Endodermal cell (in vitro differentiated cells): ENCODE measurements around the gene PDCD2. TPM values are rescaled to one million over a fixed set of nuclear protein-coding genes. Genes with fewer than 3 reads are reported as not detected.

Experiments
- DNase-seq: peaks from one replicate; pipeline ENCODE4 v3.0.0-alpha.2; 2017
- H3K27ac ChIP-seq: 2 replicates; pipeline ENCODE4 v1.5.1; 2013; ENCODE audit warnings: mild to moderate bottlenecking, low read depth, low read length, moderate library complexity
- H3K27me3 ChIP-seq: 2 replicates; pipeline ENCODE4 v1.6.1; 2013; ENCODE audit warnings: mild to moderate bottlenecking, low read length, moderate library complexity; ENCODE audit not compliant: insufficient read depth, control insufficient read depth, poor library complexity, severe bottlenecking
- H3K36me3 ChIP-seq: 2 replicates; pipeline ENCODE4 v1.7.0; 2013; ENCODE audit warnings: mild to moderate bottlenecking, low read length, moderate library complexity; ENCODE audit not compliant: control insufficient read depth, insufficient read depth
- H3K4me1 ChIP-seq: one replicate; pipeline ENCODE4 v1.7.0; 2013; ENCODE audit warnings: low read length; ENCODE audit not compliant: control insufficient read depth, insufficient read depth
- H3K4me3 ChIP-seq: 2 replicates; pipeline ENCODE4 v1.5.1; 2013; ENCODE audit warnings: mild to moderate bottlenecking, low read length, moderate library complexity
- H3K9ac ChIP-seq: 2 replicates; pipeline ENCODE4 v1.6.1; 2013; ENCODE audit warnings: mild to moderate bottlenecking, low read length, moderate library complexity; ENCODE audit not compliant: poor library complexity, severe bottlenecking; ENCODE audit errors: extremely low read depth
- H3K9me3 ChIP-seq: 2 replicates; pipeline ENCODE4 v1.6.1; 2013; ENCODE audit warnings: mild to moderate bottlenecking, low read length, moderate library complexity; ENCODE audit not compliant: control insufficient read depth
- H3K27ac Mint-ChIP-seq: 2 replicates; pipeline ENCODE4 v1.8.0; 2020; ENCODE audit warnings: mixed read lengths
- H3K27me3 Mint-ChIP-seq: 2 replicates; pipeline ENCODE4 v1.8.0; 2021; ENCODE audit warnings: mild to moderate bottlenecking, mixed read lengths; ENCODE audit not compliant: insufficient read depth
- H3K36me3 Mint-ChIP-seq: 2 replicates; pipeline ENCODE4 v1.8.0; 2020; ENCODE audit warnings: low read depth, mixed read lengths
- H3K4me1 Mint-ChIP-seq: 2 replicates; pipeline ENCODE4 v1.8.0; 2020; ENCODE audit warnings: mixed read lengths
- H3K4me3 Mint-ChIP-seq: 2 replicates; pipeline ENCODE4 v1.8.0; 2020; ENCODE audit warnings: mild to moderate bottlenecking, moderate library complexity, mixed read lengths
- H3K9me3 Mint-ChIP-seq: 2 replicates; pipeline ENCODE4 v1.8.0; 2020; ENCODE audit warnings: mild to moderate bottlenecking, mixed read lengths
- WGBS, 2 experiments: methylation state at CpG; one replicate each; pipeline versions ENCODE4 v1.1.5 to v1.1.7; 2013; ENCODE audit warnings: missing lambda C conversion rate in 2 of 2, mixed read lengths in 1 of 2; ENCODE audit not compliant: insufficient coverage in 1 of 2, insufficient read length in 1 of 2; 5-methylcytosine and 5-hydroxymethylcytosine counted together
- total RNA-seq, 2 donors: library from RNA; stranded (reverse); fragmentation: NEBNext Ultra II Directional in 1 of 2; extraction: Animal tissue kit (Norgen Biotek cat#: 25700) in 1 of 2; gene quantifications; 2 replicates in 1 of 2; 3 replicates in 1 of 2; pipeline ENCODE4 v1.2.1, GENCODE V29; 2021
- TF ChIP-seq, protein P1 (sequence below): fragments of 200-600 bp; sonication (generic); conservative IDR thresholded peaks from 2 replicates; pipeline ENCODE4 v1.5.0; 2021; ENCODE audit warnings: antibody characterized with exemption, mild to moderate bottlenecking

Gene PDCD2
- total RNA-seq, 2 donors from 2014 or later, result 72.2 to 72.7 TPM

DNA sequence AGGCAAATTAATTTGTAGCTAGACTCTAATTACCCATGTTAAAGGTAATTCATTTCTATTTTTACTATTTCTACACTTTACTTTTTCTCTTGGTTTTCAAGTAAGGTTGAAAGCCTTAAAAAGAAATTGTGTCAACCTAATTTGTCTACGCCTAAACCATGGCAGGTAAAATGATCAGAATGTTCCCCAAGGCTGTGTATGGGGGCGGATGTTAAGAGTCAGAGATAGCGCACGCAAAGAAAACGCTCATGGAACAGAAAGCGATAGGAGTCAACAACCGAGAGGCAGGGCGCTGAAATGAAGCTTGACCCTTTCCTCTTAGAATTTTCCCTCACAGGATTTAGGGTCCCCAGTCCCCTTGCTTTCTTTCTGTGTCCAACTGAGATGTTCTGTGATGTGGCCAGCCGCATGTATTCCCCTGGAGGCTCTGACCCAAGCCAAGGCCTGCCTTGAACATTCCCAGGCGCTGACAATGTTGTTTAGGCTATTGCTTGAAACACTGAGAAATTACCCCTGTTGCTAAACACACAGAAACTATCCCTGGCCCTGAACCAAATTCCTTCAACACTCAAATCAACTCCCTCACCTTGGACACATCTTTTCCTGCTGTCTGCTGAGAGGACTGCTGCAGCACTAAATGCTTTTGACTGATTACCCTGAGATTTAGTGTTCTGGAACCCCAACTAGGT is 42.3 kb downstream of the PDCD2 start:
- no peak for DNase-seq
- no peak overlapping the region for H3K4me3 Mint-ChIP-seq
- H3K4me1 ChIP-seq, result no peaks in the 10 kb centered on the region
- TF ChIP-seq, protein P1, sequence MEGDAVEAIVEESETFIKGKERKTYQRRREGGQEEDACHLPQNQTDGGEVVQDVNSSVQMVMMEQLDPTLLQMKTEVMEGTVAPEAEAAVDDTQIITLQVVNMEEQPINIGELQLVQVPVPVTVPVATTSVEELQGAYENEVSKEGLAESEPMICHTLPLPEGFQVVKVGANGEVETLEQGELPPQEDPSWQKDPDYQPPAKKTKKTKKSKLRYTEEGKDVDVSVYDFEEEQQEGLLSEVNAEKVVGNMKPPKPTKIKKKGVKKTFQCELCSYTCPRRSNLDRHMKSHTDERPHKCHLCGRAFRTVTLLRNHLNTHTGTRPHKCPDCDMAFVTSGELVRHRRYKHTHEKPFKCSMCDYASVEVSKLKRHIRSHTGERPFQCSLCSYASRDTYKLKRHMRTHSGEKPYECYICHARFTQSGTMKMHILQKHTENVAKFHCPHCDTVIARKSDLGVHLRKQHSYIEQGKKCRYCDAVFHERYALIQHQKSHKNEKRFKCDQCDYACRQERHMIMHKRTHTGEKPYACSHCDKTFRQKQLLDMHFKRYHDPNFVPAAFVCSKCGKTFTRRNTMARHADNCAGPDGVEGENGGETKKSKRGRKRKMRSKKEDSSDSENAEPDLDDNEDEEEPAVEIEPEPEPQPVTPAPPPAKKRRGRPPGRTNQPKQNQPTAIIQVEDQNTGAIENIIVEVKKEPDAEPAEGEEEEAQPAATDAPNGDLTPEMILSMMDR, result no peak
- H3K36me3 Mint-ChIP-seq, result peaks cover 79% of the 10 kb centered on the region
- no peaks in the 10 kb centered on the region for H3K4me1 Mint-ChIP-seq
- peaks cover 96% of the 10 kb centered on the region for H3K36me3 ChIP-seq
- no peaks in the 10 kb centered on the region for H3K9me3 Mint-ChIP-seq
- no peak overlapping the region for H3K4me3 ChIP-seq
- WGBS, 2 experiments, result 89 to 93% methylated on average over 2 to 10 of the region's 10 CpGs
- H3K27ac Mint-ChIP-seq, result peak overlapping the region; percentile 39
- H3K9me3 ChIP-seq, result no peaks in the 10 kb centered on the region
- no peak overlapping the region for H3K9ac ChIP-seq
- H3K27me3 ChIP-seq, result no peaks in the 10 kb centered on the region
- no peaks in the 10 kb centered on the region for H3K27me3 Mint-ChIP-seq
- H3K27ac ChIP-seq, result no peak overlapping the region

DNA sequence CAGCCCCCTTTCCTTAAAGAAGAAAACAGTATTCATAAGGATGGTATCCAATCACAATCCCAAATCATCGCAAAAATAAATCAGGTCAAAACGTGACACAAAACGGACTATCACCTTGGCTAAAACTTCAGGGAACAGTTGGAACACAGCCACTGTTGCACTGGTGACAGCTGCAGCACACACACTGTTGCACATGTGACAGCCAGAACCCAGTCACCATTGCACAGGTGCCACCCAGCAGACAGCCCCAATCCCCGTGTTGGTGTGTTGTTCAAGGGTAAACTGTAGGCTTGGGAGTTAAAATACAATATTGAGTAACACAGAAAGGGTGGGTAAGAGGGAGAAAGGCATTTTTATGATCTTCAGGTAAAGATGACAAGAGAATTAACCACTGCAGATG is 47.1 kb downstream of the PDCD2 start:
- WGBS, 2 experiments, result 94% methylated on average over 4 of the region's 4 CpGs; no CpG with 5 or more reads in 1 of the 2 experiments
- Mint-ChIP-seq H3K27me3 (no peaks in the 10 kb centered on the region), H3K36me3 (peaks cover 64% of the 10 kb centered on the region), H3K27ac (no peak overlapping the region), H3K4me1 (no peaks in the 10 kb centered on the region), H3K4me3 (no peak overlapping the region), H3K9me3 (no peaks in the 10 kb centered on the region)
- Histone ChIP-seq H3K9me3 (no peaks in the 10 kb centered on the region), H3K27me3 (no peaks in the 10 kb centered on the region), H3K27ac (no peak overlapping the region), H3K4me1 (no peaks in the 10 kb centered on the region), H3K9ac (no peak overlapping the region), H3K4me3 (no peak overlapping the region), H3K36me3 (peaks cover 96% of the 10 kb centered on the region)
- TF ChIP-seq, protein P1, result no peak
- no peak for DNase-seq

DNA sequence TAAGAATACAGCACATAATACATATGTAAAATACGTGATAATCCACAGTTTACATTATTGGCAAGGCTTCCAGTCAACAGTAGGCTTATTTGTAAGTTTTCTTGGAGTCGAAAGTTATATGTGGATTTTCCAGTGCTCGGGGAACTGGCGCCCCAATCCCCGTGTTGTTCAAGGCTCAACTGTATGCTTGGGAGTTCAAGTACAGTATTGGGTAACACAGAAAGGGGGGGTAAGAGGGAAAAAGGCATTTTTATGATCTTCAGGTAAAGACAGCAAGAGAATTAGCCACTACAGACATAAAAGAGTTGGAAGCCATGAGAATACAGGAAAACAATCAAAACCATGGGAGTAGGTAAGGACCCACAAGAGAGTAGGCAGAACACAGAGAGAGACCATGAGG is 47.8 kb downstream of the PDCD2 start:
- Mint-ChIP-seq H3K27ac (peak overlapping the region; percentile 60), H3K9me3 (no peaks in the 10 kb centered on the region), H3K4me3 (no peak overlapping the region), H3K4me1 (no peaks in the 10 kb centered on the region), H3K27me3 (no peaks in the 10 kb centered on the region), H3K36me3 (peaks cover 60% of the 10 kb centered on the region)
- Histone ChIP-seq H3K4me3 (no peak overlapping the region), H3K4me1 (no peaks in the 10 kb centered on the region), H3K9ac (no peak overlapping the region), H3K36me3 (peaks cover 90% of the 10 kb centered on the region), H3K9me3 (no peaks in the 10 kb centered on the region), H3K27ac (no peak overlapping the region), H3K27me3 (no peaks in the 10 kb centered on the region)
- DNase-seq, result no peak
- TF ChIP-seq, protein P1, result no peak
- WGBS, 2 experiments, result 93 to 95% methylated on average over 3 to 5 of the region's 5 CpGs
